ENCODE data around the gene PODXL.
"Not testable (repeated sequence)": the region's sequence is repeated elsewhere in the genome, so short reads cannot be mapped to it uniquely, and the experiment has no call there.

Gene PODXL

GRCh38 chr7:131508754-131509486 lies 47.5 kb downstream of the PODXL start:
- DNase-seq = no peak

GRCh38 chr7:131507592-131508331 lies 48.7 kb downstream of the PODXL start:
- DNase-seq = peak; percentile 17

GRCh38 chr7:131506597-131506996 lies 49.8 kb downstream of the PODXL start:
- no peak for DNase-seq

GRCh38 chr7:131505636-131506557 lies 50.5 kb downstream of the PODXL start:
- no peak for DNase-seq

- not testable (repeated sequence) for DNase-seq
These were observed 51.3 kb downstream of the PODXL start for GRCh38 chr7:131505037-131505620.

GRCh38 chr7:131504157-131504899 lies 52.1 kb downstream of the PODXL start:
- no peak for DNase-seq

GRCh38 chr7:131503639-131504038 lies 52.8 kb downstream of the PODXL start:
- no peak for DNase-seq

GRCh38 chr7:131502810-131503508 lies 53.5 kb downstream of the PODXL start:
- DNase-seq = no peak

- DNase-seq = no peak
These were observed 54.3 kb downstream of the PODXL start for GRCh38 chr7:131501930-131502685.

- DNase-seq = no peak
These were observed 55.0 kb downstream of the PODXL start for GRCh38 chr7:131501422-131501821.

GRCh38 chr7:131500357-131500756 lies 56.1 kb downstream of the PODXL start:
- no peak for DNase-seq

- no peak for DNase-seq
These were observed 56.6 kb downstream of the PODXL start for GRCh38 chr7:131499801-131500200.

- no peak for DNase-seq
These were observed 58.1 kb downstream of the PODXL start for GRCh38 chr7:131498237-131498885.

- DNase-seq = no peak
These were observed 59.0 kb downstream of the PODXL start for GRCh38 chr7:131497454-131497853.

GRCh38 chr7:131495669-131496498 lies 60.5 kb downstream of the PODXL start:
- no peak for DNase-seq

GRCh38 chr7:131494182-131494581 lies 62.2 kb downstream of the PODXL start:
- no peak for DNase-seq

GRCh38 chr7:131493581-131493980 lies 62.8 kb downstream of the PODXL start:
- DNase-seq = no peak

GRCh38 chr7:131493081-131493480 lies 63.3 kb downstream of the PODXL start:
- DNase-seq = no peak

- DNase-seq = no peak
These were observed 66.5 kb downstream of the PODXL start for GRCh38 chr7:131489881-131490280.

All from NCI-H510A (cell line).